A549 treated with RU486 at 1 μM for 4 hours (cell line): ENCODE data around the gene TUBB2B. TPM values are rescaled to one million over a fixed set of nuclear protein-coding genes. Genes with fewer than 3 reads are reported as not detected.

Source experiments
- total RNA-seq: library from RNA; stranded (reverse); fragments of 200-300 nt; extraction: Qiagen RNA extraction; gene quantifications from 5 replicates; pipeline ENCODE4 v1.2.3, GENCODE V29; 2022; ENCODE audit warnings: low read depth

Gene TUBB2B
- total RNA-seq, result 11.8 to 13.2 TPM (median 12.2 TPM) in 5 replicates

DNA sequence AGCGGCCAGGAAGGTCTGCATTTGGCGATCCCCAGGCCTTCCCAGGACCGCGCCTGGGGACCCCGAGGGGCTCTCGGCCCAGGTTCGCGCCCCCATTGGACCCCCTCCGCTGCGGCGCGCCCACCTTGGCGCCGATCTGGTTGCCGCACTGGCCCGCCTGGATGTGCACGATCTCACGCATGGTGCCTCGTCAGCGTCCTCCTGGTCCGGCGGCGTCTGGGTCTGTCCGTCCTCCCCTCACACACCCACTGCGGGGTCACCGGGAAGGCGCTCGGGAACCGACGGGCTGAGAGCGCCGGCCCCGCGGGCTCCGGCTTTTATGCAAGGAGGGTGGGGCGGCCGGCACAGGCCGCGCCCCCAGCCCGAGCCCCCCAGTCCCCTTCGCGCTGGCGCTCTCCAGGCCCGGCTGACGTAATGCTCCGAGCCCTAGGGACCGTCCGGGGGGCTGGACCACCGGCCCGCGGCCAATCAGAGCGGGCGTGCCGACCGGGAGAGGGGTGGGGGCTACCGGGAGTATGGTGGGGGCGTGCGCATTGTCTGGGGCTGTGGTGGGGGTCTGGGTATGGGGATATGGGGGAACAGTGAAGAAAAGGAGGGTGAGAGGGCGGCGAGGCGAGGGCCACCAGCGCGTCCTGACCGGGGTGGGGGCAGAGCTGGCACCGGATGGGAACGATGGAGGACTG, at the start of gene TUBB2B:
Gene TUBB2B, minus strand, starts transcription at position 291 of the 683 bp plus-strand sequence. Its CDS starts 110 bp downstream, at position 181.

DNA sequence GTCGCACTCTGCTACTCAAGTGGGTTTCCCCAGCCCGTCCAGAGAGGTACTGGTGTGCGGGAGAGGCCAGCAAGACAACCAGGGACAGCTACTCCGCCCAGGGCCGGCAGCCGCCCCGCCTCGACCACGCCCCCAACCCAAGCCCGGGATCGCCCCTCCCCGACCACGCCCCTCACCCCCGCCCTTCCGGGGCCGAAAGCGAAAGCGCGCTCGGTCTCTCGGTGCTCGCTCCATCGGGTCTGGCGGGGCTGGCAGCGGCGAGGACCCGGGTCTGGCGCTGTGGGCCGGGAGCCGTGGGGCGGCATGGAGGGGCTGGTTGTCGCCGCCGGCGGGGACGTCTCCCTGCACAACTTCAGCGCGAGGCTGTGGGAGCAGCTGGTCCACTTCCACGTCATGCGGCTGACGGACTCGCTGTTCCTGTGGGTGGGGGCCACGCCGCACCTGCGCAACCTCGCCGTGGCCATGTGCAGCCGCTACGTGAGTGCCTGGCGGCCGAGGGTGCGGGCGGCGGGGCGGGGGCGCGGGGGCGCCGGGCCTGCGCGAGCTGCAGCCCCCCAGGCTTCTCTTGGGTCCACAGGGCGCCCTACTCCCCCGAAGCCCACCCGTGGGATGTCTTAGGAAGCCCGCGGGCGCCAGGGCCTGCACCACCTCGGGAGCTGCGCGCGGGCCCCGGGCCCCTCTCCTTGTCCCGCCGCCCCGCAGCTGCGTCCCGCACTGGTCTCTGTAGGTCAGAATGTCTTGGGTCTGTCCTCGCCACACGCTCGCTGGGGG, 31.5 kb upstream of the TUBB2B start, which contains the start of gene PSMG4:
Gene PSMG4, plus strand, starts transcription at position 228 of the 771 bp plus-strand sequence. Its CDS starts 76 bp downstream, at position 304.

Other genes with a start within 250 kb of the TUBB2B start
- gene NQO2, start 227.8 kb downstream of the TUBB2B start, total RNA-seq, result 64.9 to 96.9 TPM (median 83.1 TPM) in 5 replicates
- 12.1 to 15.3 TPM (median 12.7 TPM) in 5 replicates for gene RIPK1, start 159.2 kb downstream of the TUBB2B start, total RNA-seq
- 17.5 to 30.6 TPM (median 22.9 TPM) in 5 replicates for gene BPHL, start 108.9 kb downstream of the TUBB2B start, total RNA-seq
- 68.2 to 86.6 TPM (median 79.6 TPM) in 5 replicates for gene TUBB2A, start 70.1 kb downstream of the TUBB2B start, total RNA-seq
- gene PSMG4, start 31.3 kb upstream of the TUBB2B start, total RNA-seq, result 19.3 to 30.0 TPM (median 27.7 TPM) in 5 replicates
- 8.5 to 11.2 TPM (median 10.6 TPM) in 5 replicates for gene SLC22A23, start 229.4 kb upstream of the TUBB2B start, total RNA-seq